NCI-H345 treated with DMSO at 0.1 percent for 48 hours (cell line): ENCODE measurements around the gene TCEA3.

ENCODE experiments used
- DNase-seq: peaks from one replicate; lab custom pipeline; 2025; ENCODE audit not compliant: unreplicated experiment; lab: John Stamatoyannopoulos, UW

The TCEA3 gene

DNA sequence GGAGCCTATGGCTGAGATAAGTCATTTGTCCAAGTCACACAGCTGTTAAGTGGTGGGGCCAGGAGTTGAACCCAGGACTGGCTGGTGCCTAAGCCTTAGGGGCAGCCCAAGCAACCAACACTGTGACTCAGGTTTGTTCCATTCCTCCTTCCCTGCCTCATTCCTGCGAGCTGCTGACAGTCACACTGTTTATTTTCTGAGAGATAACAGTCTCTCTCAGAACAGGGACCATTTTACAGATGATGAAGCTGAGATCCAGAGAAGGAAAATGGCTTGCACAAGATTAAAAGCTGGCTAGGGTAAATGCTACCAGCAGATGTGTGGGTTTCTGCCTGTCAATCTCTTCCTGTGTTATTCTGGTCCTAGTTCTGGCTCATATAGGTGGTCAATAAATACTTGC lies 24.3 kb upstream of the TCEA3 start:
- no peak for DNase-seq

DNA sequence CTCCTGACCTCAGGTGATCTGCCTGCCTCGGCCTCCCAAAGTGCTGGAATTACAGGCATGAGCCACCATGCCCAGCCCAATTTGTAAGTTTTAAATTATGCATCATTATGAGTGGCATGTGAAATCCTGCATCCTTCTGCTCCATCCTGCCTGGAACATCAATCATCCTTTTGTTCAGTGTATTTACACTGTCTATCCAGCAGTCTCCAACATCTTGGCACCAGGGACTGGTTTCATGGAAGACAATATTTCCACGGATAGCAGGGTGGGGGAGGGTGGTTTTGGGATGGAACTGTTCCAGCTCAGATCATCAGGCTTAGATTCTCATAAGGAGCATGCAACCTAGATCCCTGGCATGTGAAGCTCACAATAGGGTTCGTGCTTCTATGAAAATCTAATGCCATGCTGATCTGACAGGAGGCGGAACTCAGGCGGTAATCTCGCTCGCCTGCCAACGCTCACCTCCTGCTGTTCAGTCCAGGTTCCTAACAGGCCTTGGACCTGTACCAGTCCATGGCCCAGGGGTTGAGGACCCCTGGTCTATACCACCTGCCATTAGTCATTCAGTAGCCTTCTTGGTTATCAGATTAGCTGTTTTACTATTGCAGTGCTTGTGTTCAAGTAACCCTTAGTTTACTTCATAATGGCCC lies 22.2 kb upstream of the TCEA3 start:
- DNase-seq = no peak

DNA sequence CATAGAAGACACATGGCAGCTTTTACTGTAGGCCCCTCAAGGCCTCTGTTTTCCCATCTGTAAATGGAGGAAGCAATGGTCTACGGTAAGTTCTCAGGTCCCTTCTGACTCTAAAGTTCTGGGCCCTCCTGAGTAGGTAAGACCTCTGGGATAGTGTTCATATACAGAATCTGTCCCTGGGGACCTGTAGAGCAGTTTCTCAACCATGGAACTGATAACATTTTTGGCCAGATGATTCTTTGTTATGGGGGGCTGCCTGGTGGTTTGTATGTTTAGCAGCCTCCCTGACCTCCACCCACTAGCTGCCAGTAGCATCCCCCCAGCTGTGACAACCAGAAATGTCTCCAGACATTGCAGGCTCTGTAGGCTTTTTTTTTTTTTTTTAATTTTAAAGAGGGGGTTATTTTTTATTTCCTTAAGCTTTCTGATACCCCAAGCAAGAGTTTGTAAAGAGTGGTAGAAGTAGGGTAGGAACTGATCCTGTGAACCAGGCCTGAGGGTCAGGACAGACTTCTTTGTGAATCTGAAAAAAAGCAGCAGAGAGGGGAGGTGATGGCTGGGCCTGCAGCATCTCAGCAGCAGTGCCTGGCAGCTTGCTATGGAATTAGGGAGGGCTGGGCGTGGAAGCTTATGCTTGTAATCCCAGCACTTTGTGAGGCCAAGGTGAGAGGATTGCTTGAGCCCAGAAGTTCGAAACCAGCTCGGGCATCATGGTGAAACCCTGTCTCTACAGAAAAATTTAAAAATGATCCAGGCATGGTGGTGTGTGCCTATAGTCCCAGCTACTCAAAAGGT lies 20.2 kb upstream of the TCEA3 start:
- no peak for DNase-seq

- DNase-seq = no peak
Observed at GRCh38 chr1:23444104-23444533, 19.6 kb upstream of the TCEA3 start.

DNA sequence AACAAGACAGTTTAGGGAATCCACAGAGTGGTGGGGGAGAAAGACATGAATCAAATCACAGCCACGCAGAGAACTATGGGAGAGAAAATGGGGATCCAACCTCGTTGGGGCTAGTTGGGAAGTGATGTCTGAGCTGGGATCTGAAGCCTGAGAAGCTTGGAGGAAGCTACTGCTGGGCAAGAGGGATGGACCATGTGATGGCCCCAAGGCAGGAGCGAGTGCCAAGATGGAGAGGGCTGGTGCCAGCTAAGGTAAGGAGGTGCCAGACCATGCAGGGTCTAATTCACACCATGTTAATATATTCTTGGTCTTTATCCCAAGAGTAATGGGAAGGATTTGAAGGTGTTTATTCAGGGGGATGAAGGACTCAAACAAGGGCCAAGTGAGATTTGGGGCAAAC lies 18.2 kb upstream of the TCEA3 start:
- DNase-seq = no peak

DNA sequence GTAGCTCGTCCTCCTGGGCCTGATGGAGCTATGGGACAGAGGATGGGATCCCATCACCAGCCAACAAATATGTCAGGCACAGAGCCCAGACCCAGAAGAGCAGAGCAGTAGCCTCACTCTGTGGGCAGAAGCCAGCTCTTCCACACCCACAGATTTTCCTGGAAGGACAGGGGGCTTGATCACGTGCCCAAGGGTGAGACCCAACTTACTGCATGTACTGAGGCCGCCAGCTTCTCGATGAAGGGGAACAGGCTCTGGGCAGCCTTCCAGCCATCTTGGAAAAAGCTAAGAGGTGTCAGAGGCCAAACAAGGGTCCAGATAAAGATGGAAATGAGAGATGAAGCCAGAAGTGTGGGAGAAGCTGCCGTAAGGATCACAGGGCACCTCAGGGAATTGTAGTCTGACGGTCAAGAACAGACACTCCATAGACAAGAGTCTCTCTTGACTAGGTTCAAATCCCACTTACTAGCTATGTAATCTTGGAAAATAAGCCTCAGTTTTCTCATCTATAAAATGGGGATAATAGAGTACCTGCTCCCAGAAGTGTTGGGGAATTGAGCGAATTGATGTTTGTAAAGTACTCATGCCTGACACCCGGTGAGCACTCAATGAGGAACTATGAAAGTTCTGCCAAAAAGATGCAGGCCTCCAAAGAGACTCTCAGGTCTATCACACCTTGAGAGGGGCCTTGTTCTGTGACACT lies 17.0 kb upstream of the TCEA3 start:
- no peak for DNase-seq

DNA sequence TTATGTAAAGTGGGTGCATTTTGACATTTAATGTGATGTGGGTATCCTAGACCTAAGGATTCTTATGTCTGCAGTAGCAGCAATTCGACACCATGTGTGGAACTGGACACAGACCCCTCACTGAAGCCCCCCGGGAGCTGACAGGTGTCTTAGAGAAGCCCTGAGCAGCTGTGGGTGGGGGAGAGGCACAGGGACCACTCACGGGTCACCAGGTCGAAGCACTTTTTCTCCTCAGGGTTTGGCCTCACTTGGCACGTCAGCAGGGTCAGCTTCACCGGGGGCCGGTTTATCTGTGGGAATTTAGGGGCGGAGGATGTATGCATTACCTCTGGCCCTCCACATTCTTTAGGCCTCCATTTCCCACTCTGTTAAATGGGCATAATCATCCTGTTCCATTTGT lies 14.0 kb upstream of the TCEA3 start:
- DNase-seq = no peak

DNA sequence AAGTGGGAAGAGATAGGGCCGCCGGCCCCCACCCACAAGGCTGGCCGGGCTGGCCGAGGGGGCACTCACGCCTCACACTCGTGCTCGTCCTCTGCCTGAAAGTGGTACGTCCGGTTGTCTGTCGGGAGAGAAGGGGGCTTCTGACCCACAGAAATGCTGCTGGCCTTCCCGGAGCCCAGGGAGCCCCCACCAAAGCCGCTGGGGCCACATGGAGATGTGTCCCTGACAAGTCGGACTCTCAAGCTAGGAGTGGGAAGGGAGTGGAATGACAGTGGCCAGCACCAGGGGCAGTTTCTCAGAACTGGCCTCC lies 12.8 kb upstream of the TCEA3 start:
- no peak for DNase-seq

DNA sequence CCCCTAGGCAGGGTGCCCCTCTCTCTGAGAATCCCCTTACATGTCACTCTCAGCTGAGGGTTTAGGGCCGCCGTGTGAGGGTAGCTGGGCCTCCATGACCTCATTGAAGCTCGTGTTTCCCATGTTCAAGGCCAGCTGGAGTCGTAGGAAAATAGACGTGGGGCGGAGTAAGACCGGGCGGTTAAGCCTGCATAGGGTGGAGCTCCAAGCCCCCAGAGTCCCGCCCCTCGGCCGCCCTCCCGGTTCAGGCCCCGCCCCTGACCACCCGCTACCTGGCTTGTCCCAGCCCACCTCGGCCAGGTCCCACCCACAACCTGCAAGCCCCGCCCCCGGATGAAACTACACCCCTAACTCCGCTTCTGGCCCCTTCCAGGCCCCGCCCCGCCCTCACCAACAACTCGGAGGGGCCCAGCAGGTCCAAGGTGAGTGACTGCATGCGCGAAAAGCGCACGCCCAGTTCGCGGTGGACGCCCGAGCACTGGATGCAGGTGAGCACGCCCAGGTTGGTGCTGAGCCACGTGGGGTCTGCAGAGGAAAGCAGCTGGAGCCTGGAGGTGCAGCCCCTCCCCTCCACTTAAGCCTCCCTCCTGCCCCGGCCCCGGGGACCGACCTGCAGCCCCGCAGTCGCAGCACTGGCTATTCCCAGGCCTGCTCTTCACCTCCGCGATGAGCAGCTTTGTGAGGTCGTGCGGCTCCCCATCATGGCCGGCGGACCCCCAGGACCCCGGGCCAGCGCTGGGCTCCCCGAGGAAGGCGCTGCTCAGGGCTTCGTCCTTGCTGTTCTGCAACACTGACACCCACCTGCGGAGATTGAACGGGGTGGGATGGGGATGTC lies 12.2 kb upstream of the TCEA3 start:
- no peak for DNase-seq

- DNase-seq = no peak
Observed at GRCh38 chr1:23434260-23434775, 9.8 kb upstream of the TCEA3 start.

DNA sequence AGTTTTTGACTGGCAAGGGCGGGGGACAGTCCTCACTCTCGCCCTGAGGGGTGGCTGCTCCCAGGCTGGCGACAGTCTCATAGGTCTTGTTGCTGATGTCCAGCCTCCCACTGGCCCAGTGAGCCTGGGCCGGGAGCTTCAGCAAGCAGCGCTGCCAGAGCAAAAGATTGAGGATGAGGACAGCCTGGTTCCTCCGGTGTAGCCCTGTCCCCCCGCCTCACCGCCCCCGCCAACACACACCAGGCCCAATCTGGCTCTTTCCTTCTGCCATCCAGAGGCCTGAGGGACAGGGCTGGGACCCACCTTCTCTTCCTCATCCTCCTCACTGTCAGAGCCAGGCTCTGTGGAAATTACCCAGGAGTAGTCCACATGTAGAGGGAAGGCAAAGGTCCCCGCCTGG lies 8.6 kb upstream of the TCEA3 start:
- no peak for DNase-seq

DNA sequence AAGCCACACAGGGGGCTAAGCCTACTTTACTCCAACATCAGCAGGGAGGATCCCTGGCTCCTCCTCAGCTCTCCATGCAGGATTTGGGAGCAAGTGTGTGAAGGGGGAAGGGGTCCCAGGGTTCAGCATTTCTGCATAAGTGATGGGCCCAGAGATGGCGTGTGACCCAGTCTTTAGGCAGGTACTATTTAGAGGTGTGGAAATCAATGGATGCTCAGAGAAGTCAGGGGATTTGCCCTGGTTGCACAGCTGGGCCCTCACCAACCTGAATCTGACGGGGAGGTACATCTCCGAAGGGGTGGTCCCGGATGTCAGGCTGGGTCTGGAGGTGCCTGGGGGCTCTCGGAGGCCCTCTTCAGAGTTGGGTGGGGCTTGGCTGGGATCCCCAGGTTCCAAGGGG lies 6.9 kb upstream of the TCEA3 start:
- no peak for DNase-seq

DNA sequence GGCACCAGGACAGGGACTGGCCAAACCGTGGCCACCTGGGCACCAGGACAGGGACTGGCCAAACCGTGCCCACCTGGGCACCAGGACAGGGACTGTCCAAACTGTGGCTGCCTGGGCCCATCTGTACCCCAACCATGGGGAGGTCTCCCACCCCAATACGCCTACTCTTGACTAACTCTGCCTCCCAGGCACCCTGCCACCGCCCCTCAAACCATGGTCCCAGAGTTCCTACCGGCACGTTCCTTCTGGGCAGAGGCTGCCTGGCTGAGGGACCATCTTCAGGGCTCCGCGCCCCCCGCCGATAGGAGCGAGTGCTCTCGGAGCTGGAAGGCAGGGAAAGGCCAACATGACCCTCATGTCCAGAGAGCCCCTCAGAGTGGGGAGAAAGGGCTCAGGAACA lies 6.3 kb upstream of the TCEA3 start:
- DNase-seq = no peak

DNA sequence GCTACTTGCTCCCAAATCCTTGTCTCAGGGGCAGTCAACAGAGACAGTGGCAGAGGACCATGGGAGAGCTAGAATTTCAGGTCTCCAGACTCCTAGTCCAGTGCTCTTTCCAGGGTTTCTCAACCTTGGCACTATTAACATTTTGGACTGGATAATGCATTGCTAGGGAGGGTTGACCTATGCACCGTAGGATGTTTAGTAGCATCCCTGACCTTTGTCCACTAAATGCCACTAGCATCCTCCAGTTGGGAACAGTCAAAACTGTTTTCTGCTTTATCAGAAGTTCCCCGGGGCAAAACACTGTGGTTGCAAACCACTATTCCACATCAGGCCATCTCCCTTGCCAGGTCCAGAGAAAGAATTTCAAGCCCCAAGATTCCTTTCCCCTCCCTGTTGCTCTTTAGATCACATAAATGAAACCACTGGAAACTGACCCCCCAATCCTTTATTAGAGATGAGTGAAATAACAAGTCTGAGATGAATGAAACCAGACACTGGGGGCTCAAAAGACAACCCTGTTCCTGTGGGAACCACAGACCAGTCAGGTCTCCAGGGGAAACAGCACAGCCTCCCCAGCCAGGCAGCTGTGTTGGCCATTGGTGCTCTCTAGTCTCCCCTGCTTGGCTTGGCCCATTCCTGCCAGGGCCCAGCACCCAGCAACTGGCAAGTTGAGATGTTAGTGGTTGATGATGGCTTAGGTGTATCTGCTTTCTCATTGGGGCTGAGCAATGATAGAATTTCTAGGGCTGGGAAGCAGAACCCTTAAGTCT lies 3.8 kb upstream of the TCEA3 start:
- no peak for DNase-seq

DNA sequence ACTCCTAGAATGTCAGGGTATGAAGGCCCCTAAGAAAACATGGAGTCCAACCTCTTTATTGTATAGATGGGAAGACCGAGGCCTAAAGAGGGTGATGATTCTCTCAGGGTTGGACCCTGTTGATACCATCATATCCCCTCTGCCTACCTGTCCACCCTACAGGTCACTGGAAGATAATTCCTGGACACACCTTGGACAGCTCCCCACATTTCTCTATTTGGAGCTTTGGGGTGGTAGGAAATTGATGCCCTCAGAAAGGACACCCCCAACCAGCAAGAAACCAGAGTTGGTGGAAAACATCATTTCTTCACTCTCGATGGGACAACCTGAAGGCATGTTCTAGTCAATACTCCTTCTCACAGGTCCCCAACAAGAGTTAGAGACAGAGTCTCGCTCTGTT lies 3.0 kb upstream of the TCEA3 start:
- no peak for DNase-seq

- no peak for DNase-seq
Observed at GRCh38 chr1:23426828-23427227, 2.3 kb upstream of the TCEA3 start.

- no peak for DNase-seq
Observed at GRCh38 chr1:23425193-23425494, 596 bp upstream of the TCEA3 start.

GRCh38 chr1:23423415-23424292 lies 894 bp downstream of the TCEA3 start:
- DNase-seq = no peak

- DNase-seq = no peak
Observed at GRCh38 chr1:23422941-23423340, 1.6 kb downstream of the TCEA3 start.
